ENCODE results near the gene NMT1. TPM values are rescaled to one million over a fixed set of nuclear protein-coding genes. Genes with fewer than 3 reads are reported as not detected.

The NMT1 gene
- total and polyA plus RNA-seq, 2 of the 13 experiments (the other 11 are each of a cell fraction or from before 2014, with no cell fraction given): 75.7 to 142 TPM

- no peak for TF ChIP-seq ZKSCAN5 (CRISPR knock-in tag; IDR thresholded peaks at IDR 0.05)
- no peak for TF ChIP-seq TFAP4 (IDR thresholded peaks at IDR 0.05; ENCODE audit: borderline replicate concordance, low read depth)
- no peak for TF ChIP-seq TCF7 (IDR thresholded peaks at IDR 0.05; ENCODE audit: low read depth)
- TF ChIP-seq TGIF2 (CRISPR knock-in tag; IDR thresholded peaks at IDR 0.05): no peak
- no peak for TF ChIP-seq BRD4 (CRISPR knock-in tag; IDR thresholded peaks at IDR 0.05)
- TF ChIP-seq BCL3 (CRISPR knock-in tag; IDR thresholded peaks at IDR 0.05): no peak
- no peak for TF ChIP-seq PLRG1 (conservative IDR thresholded peaks at IDR 0.05)
- no peak for TF ChIP-seq USF2 (IDR thresholded peaks at IDR 0.05; ENCODE audit: low read depth, low read length)
- TF ChIP-seq USF2 (CRISPR knock-in tag; IDR thresholded peaks at IDR 0.05; ENCODE audit: borderline replicate concordance): no peak
- no peak for TF ChIP-seq SSRP1 (CRISPR knock-in tag; IDR thresholded peaks at IDR 0.05)
- no peak for TF ChIP-seq DNMT1 (CRISPR knock-in tag; IDR thresholded peaks at IDR 0.05)
- TF ChIP-seq ZBTB4 (CRISPR knock-in tag; IDR thresholded peaks at IDR 0.05; ENCODE audit: borderline replicate concordance): peak; percentile 83; the same call in 1 of the 2 replicates
- no peak for TF ChIP-seq ZNF138 (CRISPR knock-in tag; IDR thresholded peaks at IDR 0.05; ENCODE audit: low read depth)
- no peak for TF ChIP-seq ZNF264 (CRISPR knock-in tag; IDR thresholded peaks at IDR 0.05)
- peak; percentile 53; the same call in 1 of the 2 replicates for TF ChIP-seq ERF (CRISPR knock-in tag; IDR thresholded peaks at IDR 0.05)
- no peak for TF ChIP-seq RCOR2 (CRISPR knock-in tag; IDR thresholded peaks at IDR 0.05)
- TF ChIP-seq HNF4A (CRISPR knock-in tag; IDR thresholded peaks at IDR 0.05): 0 out of 2 replicates have a peak, but pooled peaks have one; percentile 8
- no peak for TF ChIP-seq MBNL3 (CRISPR knock-in tag; conservative IDR thresholded peaks at IDR 0.05)
Measured at GRCh38 chr17:45043813-45044540, 17.1 kb upstream of the NMT1 start (continued).

Data from HepG2 (cell line).